ENCODE data around the gene ZBTB7C.
A peak's percentile ranks its signal among the peaks of the same experiment; 100 is the strongest.

Gene ZBTB7C

DNA sequence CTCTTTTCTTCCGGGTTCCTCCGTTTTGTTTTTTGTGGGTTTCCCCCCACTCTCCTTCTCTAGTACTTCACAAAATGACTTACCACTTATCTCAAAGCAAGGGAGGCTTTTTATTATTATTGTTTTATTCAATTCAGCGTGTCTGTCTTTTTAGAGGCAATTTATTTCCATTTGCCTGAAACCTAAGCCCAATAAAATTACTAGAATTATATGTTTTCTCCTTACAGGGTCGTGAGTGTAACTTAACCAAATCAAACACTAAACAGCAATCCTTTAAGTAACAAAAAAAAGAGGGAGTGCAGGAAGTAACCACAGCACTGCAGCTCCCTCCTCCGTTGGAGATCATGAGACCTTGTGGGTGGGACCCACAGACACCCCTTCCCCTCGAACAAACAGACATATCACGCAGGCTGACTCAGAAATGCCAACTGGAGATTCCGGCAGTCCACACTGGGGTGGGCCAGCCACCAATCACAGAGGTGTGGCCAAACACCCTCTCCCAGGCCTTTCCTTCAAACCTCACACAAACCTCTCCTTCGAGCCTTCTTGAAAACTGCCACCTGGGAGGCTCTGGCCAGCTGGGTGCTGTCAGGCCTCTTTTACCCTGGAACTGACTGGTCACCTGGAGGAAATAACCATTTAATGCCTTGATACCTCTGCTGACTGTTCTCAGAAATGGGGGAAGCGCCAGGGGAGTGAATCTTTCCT lies 271.7 kb downstream of the ZBTB7C start:
- TF ChIP-seq, protein P1, sequence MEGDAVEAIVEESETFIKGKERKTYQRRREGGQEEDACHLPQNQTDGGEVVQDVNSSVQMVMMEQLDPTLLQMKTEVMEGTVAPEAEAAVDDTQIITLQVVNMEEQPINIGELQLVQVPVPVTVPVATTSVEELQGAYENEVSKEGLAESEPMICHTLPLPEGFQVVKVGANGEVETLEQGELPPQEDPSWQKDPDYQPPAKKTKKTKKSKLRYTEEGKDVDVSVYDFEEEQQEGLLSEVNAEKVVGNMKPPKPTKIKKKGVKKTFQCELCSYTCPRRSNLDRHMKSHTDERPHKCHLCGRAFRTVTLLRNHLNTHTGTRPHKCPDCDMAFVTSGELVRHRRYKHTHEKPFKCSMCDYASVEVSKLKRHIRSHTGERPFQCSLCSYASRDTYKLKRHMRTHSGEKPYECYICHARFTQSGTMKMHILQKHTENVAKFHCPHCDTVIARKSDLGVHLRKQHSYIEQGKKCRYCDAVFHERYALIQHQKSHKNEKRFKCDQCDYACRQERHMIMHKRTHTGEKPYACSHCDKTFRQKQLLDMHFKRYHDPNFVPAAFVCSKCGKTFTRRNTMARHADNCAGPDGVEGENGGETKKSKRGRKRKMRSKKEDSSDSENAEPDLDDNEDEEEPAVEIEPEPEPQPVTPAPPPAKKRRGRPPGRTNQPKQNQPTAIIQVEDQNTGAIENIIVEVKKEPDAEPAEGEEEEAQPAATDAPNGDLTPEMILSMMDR (IDR thresholded peaks at IDR 0.05; ENCODE audit: low read depth, low read length) = no peak
- H3K4me3 ChIP-seq (ENCODE audit: low read depth, low read length) = no peak overlapping the region
- no peaks in the 10 kb centered on the region; the same call in 1 of the 2 replicates for H3K4me1 ChIP-seq
- H3K9me3 ChIP-seq = no peaks in the 10 kb centered on the region
- H3K27me3 ChIP-seq = peaks cover 14% of the 10 kb centered on the region
- H3K36me3 ChIP-seq = no peaks in the 10 kb centered on the region
- DNase-seq = no peak

DNA sequence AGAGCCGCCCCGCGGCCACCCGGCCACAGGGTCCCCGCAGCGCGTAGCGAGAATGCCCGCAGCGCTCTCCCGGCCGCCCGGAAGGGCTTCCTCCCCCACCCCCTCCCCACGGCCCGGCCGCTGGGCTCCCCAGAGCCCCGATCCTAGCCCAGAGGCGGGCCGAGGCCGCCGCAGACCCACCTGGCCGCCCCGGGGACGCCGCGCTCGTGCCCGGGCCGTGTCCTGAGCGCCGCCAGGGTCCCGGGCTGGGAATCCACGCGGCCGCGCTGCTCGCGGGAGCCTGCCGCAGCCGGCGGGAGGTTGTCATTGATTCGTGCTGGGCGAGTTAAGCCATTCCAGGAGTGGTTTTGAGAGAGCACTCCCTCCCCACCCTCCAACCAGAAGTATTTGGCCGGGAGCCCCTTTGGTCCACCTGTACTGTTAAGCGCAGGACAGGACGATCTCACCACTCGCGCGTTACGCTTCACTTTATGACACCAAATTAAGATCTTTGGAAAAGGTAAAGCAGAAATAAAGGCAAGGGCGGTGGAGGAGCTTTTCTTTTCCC lies 272.3 kb downstream of the ZBTB7C start:
- DNase-seq = no peak
- no peaks in the 10 kb centered on the region; the same call in 1 of the 2 replicates for H3K4me1 ChIP-seq
- peaks cover 14% of the 10 kb centered on the region for H3K27me3 ChIP-seq
- no peaks in the 10 kb centered on the region for H3K9me3 ChIP-seq
- peak overlapping the region; percentile 57 for H3K4me3 ChIP-seq (ENCODE audit: low read depth, low read length)
- TF ChIP-seq, protein P1 (IDR thresholded peaks at IDR 0.05; ENCODE audit: low read depth, low read length) = no peak
- H3K36me3 ChIP-seq = no peaks in the 10 kb centered on the region

DNA sequence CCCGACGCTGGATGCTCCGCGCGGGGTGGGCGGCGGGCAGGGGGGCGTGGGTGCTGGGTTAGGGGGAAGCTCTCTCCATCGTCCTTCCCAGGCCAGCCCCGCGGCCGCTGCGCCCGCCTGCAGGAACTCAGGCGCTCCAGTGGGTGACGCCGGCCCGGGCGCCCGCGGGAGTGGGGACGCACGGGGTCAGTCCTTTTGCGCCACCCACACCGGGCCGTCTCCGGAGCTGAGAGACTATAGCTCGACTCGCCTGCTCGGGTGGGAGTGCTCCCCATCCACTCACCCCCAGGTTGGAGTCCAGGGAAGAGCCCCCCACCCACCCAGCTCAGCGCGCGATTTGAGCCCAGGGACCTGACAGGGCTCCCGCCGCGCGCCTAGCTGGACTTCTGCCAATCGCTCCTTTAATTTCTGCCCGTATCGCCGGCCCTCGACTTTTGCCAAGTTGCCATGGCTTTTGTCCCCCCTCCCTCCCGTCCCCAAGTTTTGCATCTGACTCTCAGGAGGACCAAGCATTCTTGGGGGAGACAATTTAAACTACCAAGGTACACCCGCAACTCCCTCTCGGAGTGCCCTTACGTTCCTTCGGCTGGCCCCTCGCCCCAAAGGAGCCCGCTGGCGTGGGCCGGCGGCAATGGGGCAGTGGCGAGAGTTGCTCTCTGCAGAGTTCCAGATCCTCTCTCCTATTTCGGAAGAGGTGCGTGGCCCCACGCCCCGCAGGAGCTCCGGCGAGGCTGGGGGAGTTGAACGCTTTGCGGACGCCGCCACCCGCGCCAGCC lies 272.9 kb downstream of the ZBTB7C start:
- H3K9me3 ChIP-seq = no peaks in the 10 kb centered on the region
- peak overlapping the region; percentile 57 for H3K4me3 ChIP-seq (ENCODE audit: low read depth, low read length)
- H3K27me3 ChIP-seq = peaks cover 14% of the 10 kb centered on the region
- DNase-seq = peak; percentile 18
- no peaks in the 10 kb centered on the region for H3K36me3 ChIP-seq
- no peaks in the 10 kb centered on the region; the same call in 1 of the 2 replicates for H3K4me1 ChIP-seq
- TF ChIP-seq, protein P1 (IDR thresholded peaks at IDR 0.05; ENCODE audit: low read depth, low read length) = no peak

DNA sequence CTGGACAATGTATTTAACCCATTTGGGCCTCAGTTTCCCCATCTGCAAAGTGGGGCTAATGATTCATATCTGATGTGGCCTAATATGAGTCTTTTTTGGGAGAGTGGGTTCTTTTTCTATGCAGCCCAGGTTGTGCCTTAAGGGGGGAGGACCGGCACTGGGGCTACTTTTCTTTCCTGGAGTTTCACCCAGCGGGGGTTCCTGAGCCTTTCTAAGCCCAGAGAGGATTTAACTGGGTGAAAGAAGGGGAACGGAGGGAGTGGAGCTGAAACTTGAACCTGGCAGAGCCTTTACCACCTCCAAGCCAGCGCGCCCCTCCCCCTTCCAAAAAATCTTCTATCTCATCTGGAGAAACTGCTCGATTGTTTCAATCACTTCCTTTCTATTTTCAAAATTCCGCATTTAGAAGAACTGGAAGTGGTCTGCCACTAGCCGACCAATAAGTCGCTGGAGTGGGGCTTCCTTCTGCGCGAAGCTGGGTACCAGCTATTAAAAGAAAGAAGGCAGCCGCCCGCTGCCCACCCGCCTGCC lies 273.7 kb downstream of the ZBTB7C start:
- no peaks in the 10 kb centered on the region for H3K36me3 ChIP-seq
- H3K9me3 ChIP-seq = no peaks in the 10 kb centered on the region
- TF ChIP-seq, protein P1 (IDR thresholded peaks at IDR 0.05; ENCODE audit: low read depth, low read length) = no peak
- peaks cover 14% of the 10 kb centered on the region for H3K27me3 ChIP-seq
- no peaks in the 10 kb centered on the region; the same call in 1 of the 2 replicates for H3K4me1 ChIP-seq
- peak overlapping the region; percentile 57 for H3K4me3 ChIP-seq (ENCODE audit: low read depth, low read length)
- DNase-seq = no peak

DNA sequence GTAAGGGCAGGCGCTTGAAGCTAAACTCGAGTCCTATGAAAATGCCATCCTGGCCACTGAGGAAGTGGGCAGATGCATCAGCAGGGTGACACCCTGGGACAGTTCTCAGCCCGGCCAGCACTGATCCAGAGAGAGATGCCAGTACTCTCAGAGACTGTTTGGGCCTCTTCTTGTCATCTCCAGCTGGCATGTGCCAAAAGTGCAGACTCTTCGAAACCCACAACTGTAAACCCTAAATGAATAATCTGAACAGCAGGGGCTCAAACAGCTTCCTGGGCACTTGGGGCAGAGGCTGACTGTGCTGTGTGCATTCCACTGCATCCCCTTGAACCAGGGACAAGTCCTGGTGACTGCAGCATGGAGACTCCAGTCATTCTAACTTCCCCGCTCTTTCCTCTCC lies 274.6 kb downstream of the ZBTB7C start:
- Histone ChIP-seq H3K4me1 (no peaks in the 10 kb centered on the region), H3K36me3 (no peaks in the 10 kb centered on the region), H3K4me3 (ENCODE audit: low read depth, low read length) (no peak overlapping the region), H3K27me3 (peaks cover 14% of the 10 kb centered on the region), H3K9me3 (no peaks in the 10 kb centered on the region)
- no peak for DNase-seq
- TF ChIP-seq, protein P1 (IDR thresholded peaks at IDR 0.05; ENCODE audit: low read depth, low read length) = no peak
